ENCODE results near the gene HOXA11.

The HOXA11 gene

DNA sequence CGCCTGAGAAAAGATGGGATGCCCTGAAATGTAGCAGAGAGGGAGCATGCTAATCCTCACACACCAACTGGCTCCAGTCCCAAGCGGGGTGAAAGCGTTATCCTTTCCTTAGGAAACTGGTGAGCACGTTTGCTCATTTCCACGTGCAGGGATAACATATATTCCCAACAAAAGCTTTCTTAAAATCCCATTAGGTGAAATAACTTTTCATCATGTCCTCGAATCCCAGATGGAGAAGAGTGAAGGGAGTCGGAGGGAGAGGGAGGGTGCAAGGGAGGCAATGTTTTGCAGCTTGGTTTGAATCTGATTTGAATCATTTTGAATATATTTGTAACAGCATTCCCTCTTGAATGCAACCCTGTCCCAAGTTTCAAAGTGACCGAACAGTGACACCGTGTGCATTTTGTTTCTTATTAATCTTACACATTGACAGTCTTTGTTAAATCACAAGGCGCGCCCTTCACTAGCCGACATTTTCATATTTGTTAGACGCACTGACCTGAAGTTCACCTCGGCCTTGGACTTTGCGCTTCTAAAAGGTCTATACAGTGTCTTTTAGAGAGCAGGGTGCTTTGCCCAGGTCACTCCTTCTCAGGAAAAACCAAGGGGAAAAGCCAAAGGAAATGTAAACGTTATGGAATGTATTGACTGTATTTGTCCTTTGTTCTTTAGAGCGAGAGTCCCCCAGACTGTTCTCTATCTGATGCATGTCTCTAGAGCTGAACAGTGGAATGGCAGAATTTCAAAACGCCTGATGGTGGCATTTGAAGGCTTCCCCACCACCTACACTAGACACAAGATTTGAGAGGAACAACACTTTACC is 51.4 kb downstream of the HOXA11 start:
- peak; percentile 15 for DNase-seq (ENCODE audit: low spot score)

DNA sequence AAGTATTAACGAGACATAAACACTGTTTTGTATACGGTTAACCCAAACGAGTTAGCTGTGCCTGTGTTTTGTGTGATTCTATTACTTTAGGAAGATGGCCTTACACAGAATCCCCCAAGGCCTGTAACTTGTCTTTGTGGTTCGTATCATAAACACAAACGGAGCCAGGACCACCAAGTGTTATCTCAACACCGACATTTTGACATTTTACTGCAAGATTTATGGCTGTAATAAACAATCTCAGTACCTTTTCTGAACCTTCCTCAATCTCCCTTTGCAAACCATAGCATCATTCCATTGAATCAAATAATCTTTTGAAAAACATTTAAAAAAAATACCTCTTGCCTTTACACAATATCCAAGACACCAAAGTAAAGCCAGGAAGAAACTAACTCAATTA is 52.1 kb downstream of the HOXA11 start:
- no peak for DNase-seq (ENCODE audit: low spot score)

DNA sequence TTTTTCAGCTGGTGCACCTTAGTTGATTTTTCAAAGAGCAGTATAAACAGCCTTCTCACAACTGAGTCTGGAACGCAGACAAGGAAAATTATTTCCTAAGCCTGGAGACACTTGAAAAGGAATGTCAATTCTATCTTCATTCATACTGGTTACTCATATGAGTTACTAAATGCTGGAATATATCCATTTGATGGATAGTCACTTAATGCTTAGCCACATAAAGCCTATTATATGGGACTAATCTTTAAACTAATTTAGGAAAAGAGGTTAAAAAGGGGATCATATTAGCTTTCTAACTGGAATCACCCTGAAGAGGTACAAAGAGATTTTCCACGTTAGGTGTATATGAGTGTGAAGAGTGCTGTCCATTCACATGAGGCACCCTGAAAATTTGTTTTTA is 52.8 kb downstream of the HOXA11 start:
- DNase-seq (ENCODE audit: low spot score) = no peak

DNA sequence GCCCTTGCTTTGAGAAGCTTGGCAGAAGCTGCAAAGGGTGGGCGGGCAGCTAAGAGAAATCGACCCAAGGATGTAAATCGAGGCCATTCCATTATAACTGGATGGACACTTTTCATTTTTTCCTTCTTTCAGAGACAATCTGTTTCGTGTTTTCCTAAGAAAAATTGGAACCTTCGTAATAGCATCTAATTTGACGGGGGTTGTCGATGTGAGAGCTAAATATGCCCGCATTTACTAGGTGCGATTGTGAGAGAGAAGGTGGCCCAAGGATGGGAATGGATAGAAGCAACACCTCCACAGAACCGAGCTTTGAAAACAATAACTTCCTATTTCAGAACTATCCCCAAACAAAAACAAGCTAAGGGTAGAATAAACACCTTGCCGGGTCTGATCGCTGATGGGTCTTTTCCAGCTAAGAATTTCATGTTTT is 53.6 kb downstream of the HOXA11 start:
- DNase-seq (ENCODE audit: low spot score) = no peak

All from HuH-7 (cell line).